Breast epithelium (tissue), 4 donors: Measurements from ENCODE around the gene ADAMTSL3. TPM values are rescaled to one million over a fixed set of nuclear protein-coding genes. Genes with fewer than 3 reads are reported as not detected.

Experiments used
- DNase-seq, 2 donors: peaks; one replicate each; pipeline ENCODE4 v3.0.0-alpha.2; 2019; ENCODE audit warnings: low spot score in 2 of 2
- H3K27ac ChIP-seq, 2 donors: fragments of 200-600 bp; sonication (generic) in 1 of 2; one replicate each; pipeline ENCODE4 v1.5.1; 2016 to 2019; ENCODE audit warnings: mild to moderate bottlenecking in 1 of 2
- H3K27me3 ChIP-seq, 2 donors: fragments of 200-600 bp; sonication (generic) in 1 of 2; one replicate each; pipeline versions ENCODE4 v1.5.1 to v1.6.0; 2017 to 2019; ENCODE audit warnings: control low read depth in 1 of 2, mild to moderate bottlenecking in 1 of 2
- H3K36me3 ChIP-seq: fragments of 200-600 bp; one replicate; pipeline ENCODE4 v1.5.1; 2019
- H3K4me1 ChIP-seq, 2 donors: fragments of 200-600 bp; sonication (generic); one replicate each; pipeline ENCODE4 v1.5.1; 2016 to 2019; ENCODE audit warnings: control low read depth in 1 of 2
- H3K4me3 ChIP-seq, 3 donors: fragments of 200-600 bp; sonication (generic); 1 replicate in 2 of 3; 2 replicates in 1 of 3; pipeline ENCODE4 v1.5.1; 2016 to 2019; ENCODE audit warnings: mild to moderate bottlenecking in 3 of 3, moderate library complexity in 2 of 3
- H3K9me3 ChIP-seq, 2 donors: fragments of 200-600 bp; sonication (generic) in 1 of 2; one replicate each; pipeline ENCODE4 v1.5.1; 2016 to 2019; ENCODE audit warnings: control low read depth in 1 of 2
- CTCF ChIP-seq, 3 donors: fragments of 450-650 bp; IDR thresholded peaks; one replicate each; pipeline ENCODE4 v1.5.1; 2016 to 2017; ENCODE audit warnings: antibody characterized with exemption in 3 of 3, mild to moderate bottlenecking in 3 of 3, moderate library complexity in 3 of 3
- POLR2A ChIP-seq: fragments of 450-650 bp; IDR thresholded peaks from one replicate; pipeline ENCODE4 v1.6.1; 2016; ENCODE audit warnings: antibody characterized with exemption, mild to moderate bottlenecking, moderate library complexity
- POLR2AphosphoS5 ChIP-seq, 3 donors: sonication (generic); formaldehyde crosslinking; IDR thresholded peaks; one replicate each; pipeline ENCODE4 v1.6.1; 2017; ENCODE audit warnings: antibody characterized with exemption in 3 of 3
- intact Hi-C: fragments of 100-400 bp; cut with DNase I; formaldehyde crosslinking; loops from one replicate; pipeline ENCODE4 v1.15.1; 2023; ENCODE audit warnings: low total_unique reads
- total RNA-seq, 3 donors: library from RNA; depleted of rRNA; stranded (reverse); fragments of >200 nt; gene quantifications; one replicate each; pipeline ENCODE4 v1.1.0, GENCODE V29; 2016

ADAMTSL3 gene
- total RNA-seq, 3 donors from 2014 or later = 1.8 to 3.9 (median 2.7) TPM

- intact Hi-C loops = no loop called here
- Histone ChIP-seq H3K4me3 (no peak overlapping the region), H3K27me3 (no peaks in the 10 kb centered on the region), H3K36me3 (no peaks in the 10 kb centered on the region), H3K4me1 (no peaks in the 10 kb centered on the region), H3K9me3 (no peaks in the 10 kb centered on the region), H3K27ac (no peak overlapping the region)
- no peak for TF ChIP-seq POLR2AphosphoS5 (IDR thresholded peaks at IDR 0.05)
- TF ChIP-seq POLR2A = no peak
- TF ChIP-seq CTCF (IDR thresholded peaks at IDR 0.05) = no peak
- DNase-seq = no peak
These were observed 57.3 kb downstream of the ADAMTSL3 start for GRCh38 chr15:83711236-83711635.

- Histone ChIP-seq H3K27ac (no peak overlapping the region), H3K4me3 (no peak overlapping the region), H3K4me1 (no peaks in the 10 kb centered on the region), H3K36me3 (no peaks in the 10 kb centered on the region), H3K27me3 (no peaks in the 10 kb centered on the region), H3K9me3 (no peaks in the 10 kb centered on the region)
- DNase-seq = no peak
- intact Hi-C loops = no loop called here
- TF ChIP-seq POLR2A = no peak
- TF ChIP-seq POLR2AphosphoS5 (IDR thresholded peaks at IDR 0.05) = no peak
- no peak for TF ChIP-seq CTCF (IDR thresholded peaks at IDR 0.05)
These were observed 59.3 kb downstream of the ADAMTSL3 start for GRCh38 chr15:83713242-83713641.

GRCh38 chr15:83714939-83715628 is 61.2 kb downstream of the ADAMTSL3 start:
- Histone ChIP-seq H3K27ac (no peak overlapping the region), H3K4me1 (no peaks in the 10 kb centered on the region), H3K4me3 (no peak overlapping the region), H3K27me3 (no peaks in the 10 kb centered on the region), H3K9me3 (no peaks in the 10 kb centered on the region), H3K36me3 (no peaks in the 10 kb centered on the region)
- intact Hi-C loops = no loop called here
- DNase-seq = no peak
- no peak for TF ChIP-seq POLR2A
- no peak for TF ChIP-seq POLR2AphosphoS5 (IDR thresholded peaks at IDR 0.05)

GRCh38 chr15:83716605-83717004 is 62.7 kb downstream of the ADAMTSL3 start:
- no peak for TF ChIP-seq POLR2A
- TF ChIP-seq POLR2AphosphoS5 (IDR thresholded peaks at IDR 0.05) = no peak
- no peak for TF ChIP-seq CTCF (IDR thresholded peaks at IDR 0.05)
- no peaks in the 10 kb centered on the region for H3K4me1 ChIP-seq
- H3K36me3 ChIP-seq = no peaks in the 10 kb centered on the region
- no peak overlapping the region for H3K27ac ChIP-seq
- DNase-seq = no peak
- no peaks in the 10 kb centered on the region for H3K27me3 ChIP-seq
- no peak overlapping the region for H3K4me3 ChIP-seq
- intact Hi-C loops = no loop called here
- H3K9me3 ChIP-seq = no peaks in the 10 kb centered on the region

- intact Hi-C loops = no loop called here
- Histone ChIP-seq H3K27ac (no peak overlapping the region), H3K4me1 (no peaks in the 10 kb centered on the region), H3K36me3 (no peaks in the 10 kb centered on the region), H3K4me3 (no peak overlapping the region), H3K27me3 (no peaks in the 10 kb centered on the region), H3K9me3 (no peaks in the 10 kb centered on the region)
- TF ChIP-seq POLR2AphosphoS5 (IDR thresholded peaks at IDR 0.05) (no peak), CTCF (IDR thresholded peaks at IDR 0.05) (no peak), POLR2A (no peak)
- DNase-seq = no peak
These were observed 63.1 kb downstream of the ADAMTSL3 start for GRCh38 chr15:83717010-83717409.
